Ovary (tissue), 3 donors: ENCODE measurements around the gene TANC1.

Experiments
- CTCF ChIP-seq, 3 donors: fragments of 450-650 bp in 2 of 3; fragments of 200-600 bp in 1 of 3; IDR thresholded peaks; one replicate each; pipeline versions ENCODE4 v1.5.1 to v1.8.0; 2016 to 2022; ENCODE audit warnings: antibody characterized with exemption in 3 of 3, mild to moderate bottlenecking in 1 of 3
- EP300 ChIP-seq: sonication (generic); formaldehyde crosslinking; IDR thresholded peaks from one replicate; pipeline ENCODE4 v1.6.1; 2017; ENCODE audit warnings: antibody characterized with exemption
- POLR2A ChIP-seq: fragments of 450-650 bp; IDR thresholded peaks from one replicate; pipeline ENCODE4 v1.6.1; 2017; ENCODE audit warnings: antibody characterized with exemption, mild to moderate bottlenecking, moderate library complexity
- donor health status: DM: no; HTN: no; CAD: no.

- TF ChIP-seq EP300: no peak
- no peak for TF ChIP-seq CTCF (IDR thresholded peaks at IDR 0.05)
- TF ChIP-seq POLR2A: no peak
Observed at GRCh38 chr2:159160412-159160811, 192.0 kb downstream of the TANC1 start.
